ENCODE data around the gene BCL10.

The BCL10 gene

GRCh38 chr1:85219853-85220610 lies 56.4 kb downstream of the BCL10 start:
- DNase-seq = no peak

DNA sequence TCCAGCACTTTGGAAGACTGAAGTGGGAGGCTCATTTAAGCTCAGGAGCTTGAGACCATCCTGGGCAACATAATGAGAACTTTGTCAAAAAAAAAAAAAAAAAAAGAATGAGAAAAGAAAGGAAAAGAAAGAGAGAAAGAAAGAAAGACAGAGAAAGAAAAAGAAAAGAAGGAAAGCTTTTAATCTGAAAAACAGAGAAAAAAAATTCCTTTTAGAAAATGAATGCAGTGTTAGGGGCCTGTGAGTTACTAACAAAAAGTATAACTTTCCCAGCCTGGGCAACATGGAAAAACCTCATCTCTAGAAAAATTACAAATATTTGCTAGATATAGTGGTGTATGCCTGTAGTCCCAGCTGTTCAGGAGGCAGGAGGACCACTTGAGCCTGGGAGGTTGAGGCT lies 59.7 kb downstream of the BCL10 start:
- DNase-seq = no peak

Measured in 8988T (cell line).